ENCODE data around the gene CASZ1. TPM values are rescaled to one million over a fixed set of nuclear protein-coding genes. Genes with fewer than 3 reads are reported as not detected.

The CASZ1 gene
- total RNA-seq, 1 experiment from 2014 or later = 11.7 TPM

DNA sequence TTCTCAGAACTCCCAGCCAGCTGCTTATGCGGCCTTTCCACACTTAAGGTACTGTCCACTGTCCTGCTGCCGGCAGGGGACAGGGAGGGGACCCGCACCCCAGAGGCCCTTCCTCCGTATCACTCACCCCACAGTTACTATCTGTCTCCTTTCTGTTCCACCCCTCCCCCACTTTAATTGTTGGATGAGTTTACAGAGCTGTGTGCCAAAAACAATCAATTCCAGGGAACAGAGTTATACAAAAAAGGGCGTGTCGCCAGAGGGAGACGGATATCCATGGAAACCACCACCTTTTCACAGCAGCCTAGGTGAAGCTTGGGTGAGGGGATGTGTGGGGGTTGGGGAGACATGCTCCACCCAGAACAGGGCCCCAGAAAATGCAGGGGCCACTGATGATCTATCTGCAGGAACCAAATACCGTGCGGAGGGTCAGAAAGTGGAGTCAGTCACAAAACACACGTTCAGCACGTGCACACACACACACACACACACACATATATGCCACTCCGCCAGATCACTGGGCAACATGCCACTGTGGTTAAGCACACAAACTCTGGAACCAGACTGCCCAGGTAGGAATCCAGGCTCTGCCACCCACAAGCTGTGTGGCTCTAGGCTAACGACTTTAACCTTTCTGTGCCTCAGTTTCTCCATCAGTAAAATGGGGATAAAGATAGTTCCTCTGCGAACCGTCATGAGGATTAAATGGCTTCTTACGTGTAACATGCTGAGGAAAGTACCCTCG, 30.5 kb downstream of the CASZ1 start:
- ChIA-PET POLR2A (no interaction called here), CTCF (no interaction called here)
- no peak for DNase-seq (ENCODE audit: low spot score)
- no peaks in the 10 kb centered on the region for H3K9me3 Mint-ChIP-seq
- no peak for TF ChIP-seq ETV6 (CRISPR knock-in tag; IDR thresholded peaks at IDR 0.05)
- no peak for TF ChIP-seq CTCF (IDR thresholded peaks at IDR 0.05)
- no peak for TF ChIP-seq GTF2I (CRISPR knock-in tag; conservative IDR thresholded peaks at IDR 0.05)
- no peak for TF ChIP-seq IRF1 (CRISPR knock-in tag; IDR thresholded peaks at IDR 0.05)
- TF ChIP-seq IRF2 (CRISPR knock-in tag; IDR thresholded peaks at IDR 0.05; ENCODE audit: borderline replicate concordance, low read depth) = no peak
- no peak for TF ChIP-seq AFF4 (CRISPR knock-in tag; IDR thresholded peaks at IDR 0.05; ENCODE audit: borderline replicate concordance)
- TF ChIP-seq, protein P1, sequence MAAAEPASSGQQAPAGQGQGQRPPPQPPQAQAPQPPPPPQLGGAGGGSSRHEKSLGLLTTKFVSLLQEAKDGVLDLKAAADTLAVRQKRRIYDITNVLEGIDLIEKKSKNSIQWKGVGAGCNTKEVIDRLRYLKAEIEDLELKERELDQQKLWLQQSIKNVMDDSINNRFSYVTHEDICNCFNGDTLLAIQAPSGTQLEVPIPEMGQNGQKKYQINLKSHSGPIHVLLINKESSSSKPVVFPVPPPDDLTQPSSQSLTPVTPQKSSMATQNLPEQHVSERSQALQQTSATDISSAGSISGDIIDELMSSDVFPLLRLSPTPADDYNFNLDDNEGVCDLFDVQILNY (CRISPR knock-in tag; IDR thresholded peaks at IDR 0.05) = no peak
- 0 out of 2 replicates have a peak, but pooled peaks cover 5% of the 10 kb centered on the region for H3K4me1 Mint-ChIP-seq
- no peaks in the 10 kb centered on the region for H3K36me3 Mint-ChIP-seq
- H3K4me3 Mint-ChIP-seq = no peak overlapping the region
- no peak overlapping the region for H3K27ac Mint-ChIP-seq
- no peak for ATAC-seq
- H3K27me3 Mint-ChIP-seq (ENCODE audit: low read depth) = no peaks in the 10 kb centered on the region

- ATAC-seq = no peak
- Mint-ChIP-seq H3K4me3 (no peak overlapping the region), H3K36me3 (no peaks in the 10 kb centered on the region), H3K27ac (no peak overlapping the region; the same call in 1 of the 2 replicates), H3K27me3 (ENCODE audit: low read depth) (no peaks in the 10 kb centered on the region), H3K9me3 (no peaks in the 10 kb centered on the region), H3K4me1 (0 out of 2 replicates have a peak, but pooled peaks cover 3% of the 10 kb centered on the region)
- DNase-seq (ENCODE audit: low spot score) = no peak
- TF ChIP-seq ZSCAN18 (CRISPR knock-in tag; IDR thresholded peaks at IDR 0.05) = no peak
- no peak for TF ChIP-seq ETV6 (CRISPR knock-in tag; IDR thresholded peaks at IDR 0.05)
- POLR2A ChIA-PET = no interaction called here
- CTCF ChIA-PET = no interaction called here
Measured at GRCh38 chr1:10765304-10765703, 31.1 kb downstream of the CASZ1 start.

DNA sequence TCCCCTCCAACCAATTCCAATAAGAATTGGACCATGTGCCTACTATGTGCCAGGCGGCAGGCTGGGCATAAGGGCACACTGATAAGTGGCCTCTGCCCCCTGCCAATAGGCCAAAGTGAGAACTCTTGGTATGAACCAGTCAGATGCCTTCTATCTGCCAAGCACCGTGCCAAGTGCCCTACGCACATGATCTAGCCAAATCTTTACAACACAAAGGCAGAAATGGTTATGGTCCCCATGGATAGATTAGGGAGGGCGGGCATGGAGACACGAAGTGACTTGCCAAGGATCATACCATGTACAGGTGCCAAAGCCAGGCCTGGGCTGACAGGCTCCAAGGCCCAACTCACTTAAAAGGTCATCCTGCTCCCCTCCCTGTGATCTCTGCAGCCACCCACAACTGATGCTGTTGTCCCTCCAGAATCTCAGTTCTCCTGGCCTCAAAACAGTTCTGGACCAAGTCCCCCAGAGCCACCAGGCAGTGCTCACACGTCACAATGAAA, 32.1 kb downstream of the CASZ1 start:
- Mint-ChIP-seq H3K4me3 (no peak overlapping the region), H3K27me3 (ENCODE audit: low read depth) (no peaks in the 10 kb centered on the region), H3K27ac (no peak overlapping the region), H3K4me1 (peaks cover 8% of the 10 kb centered on the region), H3K9me3 (no peaks in the 10 kb centered on the region), H3K36me3 (no peaks in the 10 kb centered on the region)
- ChIA-PET CTCF (interaction anchor here (1.5 kb wide), 1 partner anchor 11 kb away, joined by 4 read pairs; no protein-coding TSS in a partner anchor), POLR2A (no interaction called here)
- no peak for DNase-seq (ENCODE audit: low spot score)
- no peak for ATAC-seq
- TF ChIP-seq MYBL2 (CRISPR knock-in tag; IDR thresholded peaks at IDR 0.05) (no peak), RORB (CRISPR knock-in tag; IDR thresholded peaks at IDR 0.05) (no peak), ZNF281 (CRISPR knock-in tag; IDR thresholded peaks at IDR 0.05) (no peak), OVOL2 (CRISPR knock-in tag; IDR thresholded peaks at IDR 0.05; ENCODE audit: borderline replicate concordance) (no peak), HMGA2 (CRISPR knock-in tag; IDR thresholded peaks at IDR 0.05) (no peak), ZNF317 (CRISPR knock-in tag; IDR thresholded peaks at IDR 0.05; ENCODE audit: borderline replicate concordance, low read depth) (no peak), NR3C1 (CRISPR knock-in tag; conservative IDR thresholded peaks at IDR 0.05; ENCODE audit: low read depth) (no peak), IRF1 (CRISPR knock-in tag; IDR thresholded peaks at IDR 0.05) (no peak)
- TF ChIP-seq, protein P2, sequence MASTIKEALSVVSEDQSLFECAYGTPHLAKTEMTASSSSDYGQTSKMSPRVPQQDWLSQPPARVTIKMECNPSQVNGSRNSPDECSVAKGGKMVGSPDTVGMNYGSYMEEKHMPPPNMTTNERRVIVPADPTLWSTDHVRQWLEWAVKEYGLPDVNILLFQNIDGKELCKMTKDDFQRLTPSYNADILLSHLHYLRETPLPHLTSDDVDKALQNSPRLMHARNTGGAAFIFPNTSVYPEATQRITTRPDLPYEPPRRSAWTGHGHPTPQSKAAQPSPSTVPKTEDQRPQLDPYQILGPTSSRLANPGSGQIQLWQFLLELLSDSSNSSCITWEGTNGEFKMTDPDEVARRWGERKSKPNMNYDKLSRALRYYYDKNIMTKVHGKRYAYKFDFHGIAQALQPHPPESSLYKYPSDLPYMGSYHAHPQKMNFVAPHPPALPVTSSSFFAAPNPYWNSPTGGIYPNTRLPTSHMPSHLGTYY (CRISPR knock-in tag; IDR thresholded peaks at IDR 0.05) = no peak

All from WTC11 (cell line).